ENCODE measurements around the gene PDLIM3.
"Not testable (repeated sequence)": the region's sequence is repeated elsewhere in the genome, so short reads cannot be mapped to it uniquely, and the experiment has no call there.

Gene PDLIM3, protein sequence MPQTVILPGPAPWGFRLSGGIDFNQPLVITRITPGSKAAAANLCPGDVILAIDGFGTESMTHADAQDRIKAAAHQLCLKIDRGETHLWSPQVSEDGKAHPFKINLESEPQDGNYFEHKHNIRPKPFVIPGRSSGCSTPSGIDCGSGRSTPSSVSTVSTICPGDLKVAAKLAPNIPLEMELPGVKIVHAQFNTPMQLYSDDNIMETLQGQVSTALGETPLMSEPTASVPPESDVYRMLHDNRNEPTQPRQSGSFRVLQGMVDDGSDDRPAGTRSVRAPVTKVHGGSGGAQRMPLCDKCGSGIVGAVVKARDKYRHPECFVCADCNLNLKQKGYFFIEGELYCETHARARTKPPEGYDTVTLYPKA

GRCh38 chr4:185534866-185535611 lies at the start of gene PDLIM3:
PDLIM3 (minus strand) TSS chr4:185535507; CDS start chr4:185535434, 73 bp downstream.
- DNase-seq = no peak

DNA sequence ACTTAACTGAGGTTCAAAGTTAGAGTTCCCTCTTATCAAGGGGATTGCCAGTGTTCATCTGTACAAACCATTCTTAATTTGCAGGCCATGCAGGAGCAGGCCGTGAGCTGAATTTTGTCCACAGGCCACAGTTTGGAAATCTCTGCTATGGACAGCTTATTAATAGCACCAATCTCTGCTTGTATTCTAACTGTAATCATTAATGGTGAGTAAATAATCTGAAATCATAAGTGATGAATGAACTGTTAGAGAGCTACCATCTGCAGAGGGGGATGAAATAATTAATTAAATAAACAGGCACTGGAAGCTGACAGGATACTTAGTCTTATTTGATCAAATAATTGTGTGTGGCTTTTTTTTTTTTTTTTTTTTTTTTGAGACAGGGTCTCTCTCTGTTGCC lies 48.5 kb upstream of the PDLIM3 start:
- DNase-seq = no peak

- no peak for DNase-seq
These were observed 47.5 kb upstream of the PDLIM3 start for GRCh38 chr4:185582651-185583400.

DNA sequence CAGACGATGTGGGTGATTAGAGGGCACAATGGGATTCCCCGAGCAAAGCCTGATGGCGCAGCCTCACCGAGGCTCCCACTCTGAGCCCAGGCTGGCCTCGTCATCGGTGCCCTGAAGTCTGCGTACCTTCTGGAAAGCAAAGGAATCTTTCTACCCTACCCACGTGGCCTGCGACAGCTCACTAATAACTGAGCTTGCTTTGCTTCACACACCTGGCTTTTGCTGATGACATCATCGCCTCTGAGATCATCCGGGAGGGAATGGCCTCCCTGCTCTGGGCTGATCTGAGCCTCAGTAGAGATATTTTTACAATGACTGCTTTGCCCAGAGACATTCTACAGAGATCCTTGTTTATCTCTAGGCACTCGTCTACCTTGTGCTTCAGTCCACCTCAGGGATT lies 45.4 kb upstream of the PDLIM3 start:
- DNase-seq = no peak

DNA sequence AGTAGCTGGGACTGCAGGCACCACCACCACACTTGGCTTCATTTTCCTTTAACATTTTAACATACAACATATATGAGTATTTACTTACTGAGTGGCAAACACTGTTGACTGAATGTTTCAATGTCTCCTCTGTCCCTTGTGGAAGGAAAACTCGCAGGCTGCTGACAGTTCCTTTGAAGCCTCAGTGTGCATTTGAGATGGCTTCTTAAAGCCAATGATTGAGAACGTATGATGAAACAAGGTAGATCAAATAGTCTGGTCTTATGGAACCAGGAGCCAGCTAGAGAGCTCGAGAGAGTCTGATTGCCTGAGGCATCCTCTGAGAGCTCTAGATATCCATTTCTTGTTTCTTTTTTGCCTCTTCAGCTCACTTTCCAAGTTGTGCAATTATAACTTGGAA lies 43.0 kb upstream of the PDLIM3 start:
- no peak for DNase-seq

DNA sequence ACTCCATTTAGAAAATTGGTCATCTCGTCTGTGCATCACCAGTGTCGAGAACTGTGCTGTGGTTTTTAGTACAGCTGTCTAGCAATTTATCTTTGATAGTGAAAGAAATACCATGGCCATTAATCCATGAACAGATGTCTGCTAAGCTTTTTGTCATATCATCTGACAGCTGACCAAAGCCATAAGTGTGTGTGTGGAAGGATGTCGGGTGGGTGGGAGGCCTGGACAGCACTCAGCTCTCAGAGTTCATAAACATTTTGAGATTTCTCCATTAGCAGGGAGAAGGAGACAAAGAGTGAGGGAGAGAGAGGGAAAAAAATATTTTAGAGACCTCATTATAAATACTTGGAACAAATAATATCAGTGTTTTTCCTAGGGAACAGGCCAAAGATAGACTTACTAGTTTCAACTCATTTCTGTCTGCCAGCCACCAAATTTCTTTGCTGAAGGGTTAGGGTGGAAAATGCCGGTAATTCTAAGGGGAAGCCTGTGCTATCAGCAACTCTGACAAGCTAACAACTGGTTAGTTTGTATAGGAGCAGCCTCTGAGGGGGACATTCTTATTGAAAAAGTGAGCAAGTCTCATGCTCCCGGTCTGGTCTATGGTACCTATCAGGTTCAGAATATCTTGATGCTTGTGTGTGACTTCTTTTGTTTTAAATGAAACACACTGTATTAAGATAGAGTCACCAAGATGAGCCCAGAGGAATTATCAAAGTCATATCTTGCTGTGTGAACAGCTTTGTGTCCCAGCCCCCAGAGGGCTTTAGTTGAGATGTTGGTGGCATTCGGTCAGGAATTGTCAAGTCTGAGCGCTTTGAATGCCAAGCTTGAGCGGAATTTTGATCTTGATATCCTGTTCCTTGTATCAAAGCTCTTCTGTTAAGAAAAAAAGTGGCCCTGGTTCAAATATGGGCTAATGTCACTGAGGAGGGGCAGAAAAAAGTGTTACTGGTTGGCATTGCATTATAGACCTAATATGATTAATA lies 41.9 kb upstream of the PDLIM3 start:
- no peak for DNase-seq

DNA sequence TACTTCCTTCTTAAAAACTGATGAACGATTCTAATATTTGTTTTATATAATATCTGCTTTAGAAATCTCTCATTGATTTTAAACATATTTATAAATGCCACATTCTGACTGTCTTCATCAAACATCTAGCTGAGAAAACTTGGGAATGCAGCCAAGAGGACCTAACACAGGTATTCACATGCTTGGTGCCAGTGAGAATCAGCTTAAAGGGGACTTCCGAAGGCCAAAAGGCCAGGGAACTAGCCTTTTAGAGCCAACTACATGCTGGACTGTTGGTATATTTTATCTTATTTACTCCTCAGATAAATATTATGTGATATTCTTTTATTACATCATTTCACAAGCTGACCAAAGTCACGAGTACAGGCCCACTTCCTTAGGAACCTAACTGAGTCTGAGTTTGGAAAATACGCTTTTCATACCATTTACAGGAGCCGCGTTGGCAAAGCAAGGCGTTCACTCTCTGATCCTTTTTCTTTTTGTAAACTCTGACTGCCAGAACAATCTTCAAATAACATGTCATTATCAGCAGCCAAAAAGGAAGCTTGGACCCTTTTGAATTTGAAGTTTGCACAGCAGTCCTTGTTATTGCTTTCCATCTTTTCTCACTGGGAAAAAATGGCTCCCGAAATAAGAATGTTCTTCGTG lies 41.1 kb upstream of the PDLIM3 start:
- DNase-seq = no peak

GRCh38 chr4:185573651-185574199 lies 38.4 kb upstream of the PDLIM3 start:
- no peak for DNase-seq

DNA sequence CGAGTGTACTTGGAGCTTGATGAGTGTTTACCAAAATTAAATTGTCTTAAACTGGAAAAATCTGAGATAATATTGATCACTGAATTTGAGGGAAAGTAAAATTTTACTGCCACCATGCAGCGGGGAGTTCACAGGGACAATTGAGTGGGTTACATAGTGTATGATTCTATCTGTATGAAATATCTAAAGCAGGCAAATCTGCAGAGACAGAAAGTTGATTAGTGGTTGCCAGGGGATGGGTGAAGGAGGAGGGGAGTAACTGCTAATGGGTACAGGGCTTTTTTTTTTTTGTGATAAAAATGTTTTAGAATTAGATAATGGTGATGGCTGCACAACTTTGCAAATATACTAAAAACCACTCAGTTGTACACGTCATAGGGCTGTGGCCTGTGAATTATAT lies 35.4 kb upstream of the PDLIM3 start:
- no peak for DNase-seq

DNA sequence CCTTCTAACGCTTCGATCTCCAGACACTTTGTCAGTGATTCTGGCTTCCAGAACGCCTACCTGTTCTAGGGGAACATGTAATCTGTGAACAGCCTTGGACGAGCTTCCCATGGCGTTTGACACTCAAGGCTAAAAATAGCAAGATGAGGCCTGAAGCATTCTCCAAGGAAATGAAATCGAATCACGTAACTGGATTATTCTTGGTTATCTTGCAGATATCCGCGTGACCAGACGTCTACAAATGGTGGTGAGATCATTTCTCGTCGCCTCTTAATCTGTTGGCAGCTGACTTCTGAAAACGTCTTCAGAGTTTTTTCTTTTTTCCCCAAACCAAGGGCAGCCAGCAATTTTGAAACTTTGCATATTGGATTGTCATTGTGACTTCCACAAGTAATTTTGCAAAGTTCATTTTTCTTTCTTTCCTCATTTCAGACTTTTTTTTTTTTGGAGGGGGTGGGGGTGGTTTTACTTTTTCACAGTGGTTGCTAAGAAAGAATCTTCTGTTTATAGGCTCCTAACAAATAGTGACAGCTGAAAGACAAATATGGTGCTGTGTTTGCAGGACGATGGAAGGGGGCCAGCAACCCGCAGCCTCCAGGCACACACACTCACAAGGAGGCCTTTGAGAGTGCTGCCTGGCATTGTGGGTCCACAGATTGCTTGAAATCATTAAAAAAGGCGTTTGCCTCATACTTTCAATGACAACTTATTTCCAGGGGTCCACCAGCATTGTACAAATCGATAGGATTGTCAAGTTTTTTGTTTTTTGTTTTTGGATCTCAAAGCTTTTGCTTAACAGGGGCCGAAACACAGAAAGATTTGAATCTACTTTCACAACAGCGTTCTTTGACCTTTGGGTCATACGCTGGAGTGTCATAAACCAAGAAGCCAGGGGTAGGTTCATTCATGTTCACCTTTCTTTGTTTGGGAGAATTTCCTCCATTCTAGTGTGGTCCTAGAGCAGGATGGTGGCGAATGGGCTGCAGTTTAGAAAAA lies 32.4 kb upstream of the PDLIM3 start:
- DNase-seq = no peak

DNA sequence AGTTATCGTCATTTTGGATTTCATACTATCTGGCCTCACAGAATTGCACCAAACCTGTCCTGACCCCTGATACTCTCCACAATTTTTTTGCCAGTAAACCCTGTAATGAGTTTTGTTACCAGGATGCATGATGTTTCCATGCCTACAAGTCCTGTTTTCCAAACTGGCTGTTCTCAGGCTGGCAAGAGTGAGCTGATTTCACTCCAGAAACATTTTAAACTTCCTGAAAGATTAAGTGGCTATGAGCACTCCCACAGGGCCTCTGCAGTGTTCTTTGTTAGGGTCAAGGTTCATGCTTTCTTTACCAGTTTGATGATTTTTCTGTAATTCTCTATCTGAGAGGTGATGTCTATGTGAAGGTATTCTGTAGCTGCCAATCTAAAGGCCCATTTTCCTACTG lies 31.7 kb upstream of the PDLIM3 start:
- no peak for DNase-seq

GRCh38 chr4:185566425-185566824 lies 31.1 kb upstream of the PDLIM3 start:
- no peak for DNase-seq

- DNase-seq = no peak
These were observed 30.4 kb upstream of the PDLIM3 start for GRCh38 chr4:185565696-185566095.

- DNase-seq = no peak
These were observed 29.0 kb upstream of the PDLIM3 start for GRCh38 chr4:185564349-185564748.

GRCh38 chr4:185562531-185562930 lies 27.2 kb upstream of the PDLIM3 start:
- no peak for DNase-seq

GRCh38 chr4:185560316-185560715 lies 25.0 kb upstream of the PDLIM3 start:
- DNase-seq = no peak

DNA sequence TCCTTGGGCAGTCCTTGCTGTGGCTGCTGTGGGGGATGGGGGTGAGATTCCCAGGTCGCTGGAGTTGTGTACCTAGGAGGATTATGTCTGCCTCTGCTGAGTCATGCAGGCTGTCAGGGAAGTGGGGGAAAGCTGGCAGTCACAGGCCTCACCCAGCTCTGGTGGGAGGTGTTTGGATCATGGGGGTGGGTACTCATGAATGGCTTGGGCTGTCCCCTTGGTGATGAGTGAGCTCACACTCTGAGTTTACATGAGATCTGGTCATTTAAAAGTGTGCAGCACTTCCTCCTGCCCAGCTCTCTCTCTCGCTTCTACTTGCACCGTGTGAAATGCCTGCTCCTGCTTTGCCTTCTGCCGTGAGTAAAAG lies 24.6 kb upstream of the PDLIM3 start:
- DNase-seq = no peak

DNA sequence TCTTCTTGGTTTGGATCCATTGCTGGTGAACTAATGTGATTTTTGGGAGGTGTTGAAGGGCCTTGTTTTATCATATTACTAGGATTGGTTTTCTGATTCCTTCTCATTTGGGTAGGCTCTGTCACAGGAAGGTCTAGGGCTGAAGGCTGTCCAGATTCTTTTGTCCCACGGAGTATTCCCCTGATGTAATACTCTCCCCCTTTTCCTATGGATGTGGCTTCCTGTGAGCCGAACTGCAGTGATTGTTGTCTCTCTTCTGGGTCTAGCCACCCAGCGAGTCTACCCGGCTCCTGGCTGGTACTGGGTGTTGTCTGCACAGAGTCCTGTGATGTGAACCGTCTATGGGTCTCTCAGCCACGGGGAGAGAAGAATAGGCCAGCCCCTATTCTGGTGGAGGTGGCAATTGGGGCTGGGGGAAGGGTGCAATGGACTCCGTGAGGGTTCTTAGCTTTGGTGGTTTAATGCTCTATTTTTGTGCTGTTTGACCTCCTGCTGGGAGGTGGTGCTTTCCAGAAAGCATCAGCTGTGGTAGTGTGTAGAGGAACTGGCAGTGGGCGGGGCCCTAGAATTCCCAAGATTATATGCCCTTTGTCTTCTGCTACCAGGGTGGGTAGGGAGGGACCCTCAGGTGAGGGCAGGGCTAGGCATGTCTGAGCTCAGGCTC lies 24.1 kb upstream of the PDLIM3 start:
- not testable (repeated sequence) for DNase-seq

DNA sequence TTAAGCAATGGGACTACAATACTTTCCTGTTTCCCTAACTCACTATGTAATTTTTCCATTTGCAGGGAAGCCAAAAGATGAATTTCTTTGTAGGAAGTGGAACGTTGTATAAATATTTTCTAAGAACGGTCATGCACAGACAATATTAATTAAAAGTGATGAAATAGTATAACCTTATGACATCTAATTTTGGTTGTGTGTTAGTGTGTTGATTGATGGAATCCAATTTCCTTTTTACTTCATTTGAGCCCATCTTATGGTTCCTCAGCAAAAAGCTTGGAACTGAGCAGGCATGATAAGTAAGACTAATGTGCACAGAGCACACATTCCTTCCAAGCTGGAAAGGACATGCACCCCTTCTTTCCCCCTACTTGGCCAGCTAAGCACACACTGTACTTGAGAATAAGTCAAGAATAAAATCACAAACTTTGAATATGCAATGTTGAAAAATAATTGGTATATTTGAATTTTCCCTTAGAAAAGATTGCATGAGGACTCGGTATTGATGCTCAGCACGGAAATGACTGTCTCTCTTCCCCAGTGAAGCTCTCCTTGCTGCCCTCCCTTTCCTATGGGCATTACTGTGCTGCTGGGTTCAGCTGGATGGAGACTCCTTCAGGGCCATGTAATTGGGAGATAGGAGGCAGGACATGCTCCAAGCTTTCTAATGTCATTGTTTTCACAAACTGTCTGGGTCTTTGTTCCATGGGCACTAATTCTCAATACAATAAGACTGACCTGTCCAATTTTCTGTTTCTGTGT lies 19.2 kb upstream of the PDLIM3 start:
- DNase-seq = no peak
